NCI-H128 (cell line): ENCODE measurements around the gene TRIM23.

Experiments
- DNase-seq: peaks from one replicate; lab custom pipeline; 2025; ENCODE audit not compliant: unreplicated experiment; lab: John Stamatoyannopoulos, UW

The TRIM23 gene

DNA sequence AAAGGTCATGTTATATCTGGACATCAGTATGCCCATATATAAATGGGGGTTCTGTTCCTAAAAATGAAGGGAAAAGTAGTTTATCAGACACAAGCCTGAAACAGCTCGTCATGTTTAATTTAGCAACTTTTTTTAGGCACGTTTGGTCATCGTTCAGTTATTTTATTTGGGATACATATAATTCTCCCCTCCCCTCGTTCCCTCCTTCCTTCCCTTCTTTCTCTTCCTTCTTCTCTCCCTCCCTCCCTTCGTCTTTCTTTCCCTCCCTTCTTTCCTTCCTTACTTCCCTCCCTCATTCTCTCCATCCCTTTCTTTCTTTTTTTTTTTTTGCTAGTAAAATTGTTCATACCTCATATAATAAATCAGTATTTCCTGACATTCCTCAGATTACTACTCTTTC is 57.6 kb downstream of the TRIM23 start:
- DNase-seq, result no peak

DNA sequence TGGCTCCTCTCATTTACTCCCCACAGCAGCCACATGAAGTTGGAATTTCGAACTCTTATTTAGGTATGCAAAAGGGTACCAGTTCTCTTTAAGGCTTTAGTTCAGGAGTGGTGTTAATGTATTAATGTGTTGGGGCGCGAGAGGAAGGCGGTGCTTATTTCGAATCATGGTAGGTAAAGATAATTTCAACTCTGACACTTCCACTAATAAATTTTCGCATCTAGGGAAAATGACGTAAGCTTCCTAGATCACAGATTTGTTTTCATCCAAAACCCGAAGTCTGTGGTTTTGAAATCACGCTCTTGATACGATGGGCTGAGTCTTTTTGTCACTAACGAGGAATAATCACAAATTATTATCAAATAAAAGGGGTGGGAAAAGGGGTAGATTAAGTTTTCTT is 60.4 kb downstream of the TRIM23 start:
- no peak for DNase-seq

DNA sequence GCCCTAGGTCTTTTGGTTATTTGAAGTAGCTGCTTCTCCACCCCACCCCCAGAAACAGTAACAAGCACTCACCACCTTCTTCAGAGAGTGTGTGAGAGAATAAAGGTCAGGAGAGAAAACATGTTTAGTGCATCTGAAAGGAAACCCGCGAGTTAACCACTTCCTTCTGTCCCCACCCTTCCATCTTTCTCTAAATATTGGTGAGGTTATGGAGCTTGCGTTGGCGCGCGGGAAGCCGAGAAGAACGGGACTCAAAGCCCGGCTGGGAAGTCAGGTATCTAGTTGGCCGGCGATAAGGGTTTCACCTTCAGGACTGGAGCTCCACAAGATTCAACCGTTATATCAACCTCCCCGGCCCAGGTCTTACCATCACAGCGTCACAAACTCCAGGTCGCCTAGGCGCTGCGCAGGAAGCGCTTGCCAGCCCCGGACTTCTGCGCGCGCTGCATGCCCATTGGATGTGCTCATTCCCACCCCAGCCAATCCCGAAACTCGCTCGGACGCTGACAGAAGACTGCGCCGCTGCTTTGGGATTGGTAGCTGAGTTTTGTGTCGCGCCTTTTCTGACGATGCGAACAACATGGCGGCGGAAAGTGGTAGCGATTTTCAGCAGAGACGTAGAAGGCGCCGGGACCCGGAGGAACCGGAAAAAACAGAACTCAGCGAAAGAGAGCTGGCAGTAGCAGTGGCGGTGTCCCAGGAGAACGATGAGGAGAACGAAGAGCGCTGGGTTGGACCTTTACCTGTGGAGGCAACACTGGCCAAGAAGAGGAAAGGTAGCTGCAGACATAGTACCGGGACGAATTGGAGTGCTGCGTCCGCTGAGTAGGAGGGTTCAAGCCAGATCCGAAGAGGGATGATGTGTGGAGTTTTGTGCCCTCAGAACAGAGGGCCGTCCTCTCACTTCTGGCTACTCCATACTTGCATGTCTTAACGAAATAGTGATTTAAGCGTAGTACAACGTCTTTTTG is 61.1 kb downstream of the TRIM23 start, which contains the start of the genes CENPK and PPWD1:
Gene CENPK (minus strand): TSS at position 438 of the 971 bp plus-strand sequence. CDS start 8,261 bp downstream, outside the sequence.
Gene PPWD1 (plus strand): TSS at position 566 of the 971 bp plus-strand sequence. CDS start 15 bp downstream, at position 581.
- DNase-seq, result peak; percentile 74

DNA sequence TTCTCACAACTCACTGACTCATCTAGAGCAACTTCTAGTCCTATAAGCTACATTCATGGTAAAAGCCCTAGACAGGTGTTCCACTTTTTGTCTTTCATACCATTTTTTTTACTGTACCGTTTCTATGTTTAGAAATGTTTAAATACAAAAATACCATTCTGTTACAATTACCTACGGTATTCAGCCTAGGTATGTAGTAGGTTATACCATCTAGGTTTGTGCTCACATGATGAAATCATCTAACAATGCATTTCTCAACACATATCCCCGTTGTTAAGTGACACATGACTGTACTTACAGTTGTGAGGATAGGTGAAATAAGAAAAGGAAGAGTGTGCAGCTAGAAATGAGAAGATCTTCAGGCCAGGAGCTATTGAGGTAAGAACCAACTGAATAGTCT is 67.4 kb downstream of the TRIM23 start:
- no peak for DNase-seq

DNA sequence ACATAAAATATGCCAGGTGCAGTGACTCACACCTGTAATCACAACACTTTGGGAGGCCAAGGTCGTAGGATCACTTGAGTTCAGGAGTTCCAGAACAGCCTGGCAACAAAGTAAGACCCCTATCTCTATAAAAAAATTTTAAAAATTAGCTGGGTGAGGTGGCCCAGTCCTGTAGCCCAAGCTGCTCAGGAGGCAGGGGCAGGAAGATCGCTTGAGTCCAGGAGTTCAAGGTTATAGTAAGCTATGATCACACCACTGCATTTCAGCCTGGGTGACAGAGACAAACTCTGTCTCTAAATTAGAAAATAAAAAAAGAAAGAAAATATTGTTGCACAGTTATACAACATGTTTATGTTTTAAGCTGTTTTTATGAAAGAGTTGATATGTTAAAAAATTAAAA is 68.0 kb downstream of the TRIM23 start:
- DNase-seq, result no peak

DNA sequence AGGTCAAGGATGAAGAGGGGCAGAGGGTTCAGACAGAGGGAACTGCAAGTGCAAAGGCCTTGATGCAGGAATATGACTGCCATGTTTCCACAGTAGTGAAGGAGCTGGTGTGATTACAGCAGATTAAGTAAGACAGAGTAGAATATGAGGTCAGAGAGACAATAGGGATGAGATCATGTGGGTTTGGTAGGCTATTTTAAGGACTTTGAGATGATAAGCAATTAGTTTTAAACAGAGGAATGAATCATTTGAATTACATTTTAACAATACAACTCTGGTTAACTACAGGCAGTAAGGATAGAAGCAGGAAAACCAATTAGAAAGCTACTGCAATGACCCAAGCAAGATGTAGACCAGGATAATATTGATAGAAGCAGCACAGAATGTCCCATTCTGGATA is 68.8 kb downstream of the TRIM23 start:
- no peak for DNase-seq

DNA sequence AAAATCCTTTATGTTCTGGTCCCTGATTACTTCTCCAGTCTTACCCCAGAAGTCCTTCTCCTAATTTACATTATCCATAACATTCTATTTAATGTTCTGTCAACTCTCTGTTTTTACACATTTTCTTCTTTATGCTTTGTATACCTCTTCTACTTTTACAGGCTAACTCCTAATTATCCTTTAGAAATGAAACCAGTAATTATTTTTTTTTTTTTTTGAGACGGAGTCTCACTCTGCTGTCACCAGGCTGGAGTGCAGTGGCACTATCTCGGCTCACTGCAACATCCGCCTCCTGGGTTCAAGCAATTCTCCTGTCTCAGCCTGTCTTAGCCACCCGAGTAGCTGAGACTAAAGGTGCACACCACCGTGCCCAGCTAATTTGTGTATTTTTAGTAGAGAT is 70.2 kb downstream of the TRIM23 start:
- DNase-seq, result no peak

DNA sequence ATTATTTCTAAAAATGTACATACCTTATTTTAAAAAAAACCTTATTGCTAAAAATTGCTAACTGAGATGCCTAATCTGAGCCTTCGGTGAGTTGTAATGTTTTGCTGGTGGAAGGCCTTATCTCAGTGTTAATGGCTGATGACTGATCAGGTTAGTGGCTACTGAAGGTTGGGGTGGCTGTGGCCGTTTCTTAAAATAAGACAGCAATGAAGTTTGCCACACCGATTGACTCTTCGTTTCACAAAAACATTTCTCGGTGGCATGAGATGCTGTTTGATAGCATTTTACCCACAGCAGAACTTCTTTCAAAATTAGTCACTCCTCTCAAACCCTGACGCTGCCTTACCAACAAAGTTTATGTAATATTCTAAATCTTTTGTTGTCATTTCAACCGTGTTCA is 75.9 kb downstream of the TRIM23 start:
- DNase-seq, result no peak

DNA sequence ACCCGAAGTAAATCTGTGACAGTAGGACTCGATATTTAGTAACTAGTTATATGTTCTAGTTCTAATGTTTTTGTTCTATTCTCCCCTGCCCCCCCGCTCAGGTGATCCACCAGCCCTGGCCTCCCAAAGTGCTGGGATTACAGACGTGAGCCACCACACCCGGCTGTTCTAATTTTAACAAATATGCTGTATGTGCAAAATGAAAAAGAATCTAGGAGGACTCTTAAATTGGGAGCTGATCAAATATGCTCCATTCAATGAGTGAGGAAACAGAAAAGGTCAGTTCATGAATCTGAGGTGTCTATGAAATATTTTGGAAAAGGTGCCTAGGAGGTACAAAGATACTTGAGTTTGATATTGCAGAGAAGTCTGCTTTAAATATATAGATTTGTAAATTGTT is 78.0 kb downstream of the TRIM23 start:
- DNase-seq, result no peak

DNA sequence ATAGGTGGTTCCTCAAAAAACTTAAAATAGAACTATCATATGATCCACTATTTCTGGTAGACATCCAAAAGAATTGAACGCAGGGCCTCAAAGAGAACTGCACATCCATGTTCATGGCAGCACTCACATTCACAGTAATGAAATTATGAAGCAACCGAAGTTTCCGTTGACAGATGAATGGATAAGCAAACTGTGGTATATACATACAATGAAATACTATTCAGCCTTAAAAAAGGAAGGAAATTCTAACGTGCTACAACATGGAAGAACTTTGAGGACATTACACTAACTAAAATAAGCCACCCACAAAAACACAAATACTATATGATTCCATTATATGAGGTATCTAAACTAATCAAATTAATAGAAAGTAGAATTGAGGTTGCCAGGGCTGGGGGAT is 79.7 kb downstream of the TRIM23 start:
- DNase-seq, result no peak

DNA sequence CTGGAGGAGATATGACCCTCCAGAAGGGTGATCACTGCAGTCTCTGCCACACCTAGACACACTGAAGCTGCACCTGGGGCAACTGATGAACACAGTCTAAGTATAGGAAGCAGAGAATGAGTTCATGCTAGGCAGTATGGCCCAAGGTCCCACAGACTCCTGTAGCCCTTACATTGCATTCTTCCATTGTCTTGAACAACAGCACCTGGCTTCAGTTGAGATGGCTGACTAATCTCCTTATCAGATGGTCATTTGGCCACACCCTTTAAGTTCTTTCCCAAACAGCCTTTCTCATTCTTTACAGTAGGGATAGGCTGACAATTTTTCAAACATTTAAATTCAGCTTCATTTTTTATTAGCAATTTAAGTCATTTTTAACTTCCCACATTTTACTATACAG is 84.3 kb downstream of the TRIM23 start:
- DNase-seq, result no peak
